Neural cell (in vitro differentiated cells): ENCODE results near the gene HOXA2. TPM values are rescaled to one million over a fixed set of nuclear protein-coding genes. Genes with fewer than 3 reads are reported as not detected.

ENCODE experiments used
- H2AFZ ChIP-seq: fragments of 200-600, 300-800 bp; sonication (generic), shearing (Covaris generic); 2 replicates; pipeline ENCODE4 v1.6.0; 2014; ENCODE audit warnings: low read depth, mild to moderate bottlenecking, antibody characterized with exemption, low read length, moderate library complexity
- H3F3A ChIP-seq: fragments of 200-600 bp; shearing (Covaris generic); 2 replicates; pipeline ENCODE4 v1.6.1; 2016; ENCODE audit warnings: mild to moderate bottlenecking, moderate library complexity, mixed read lengths, antibody characterized with exemption, low read length; ENCODE audit not compliant: insufficient read depth, poor library complexity, severe bottlenecking
- H3K27ac ChIP-seq: fragments of 200-600, 300-800 bp; sonication (generic), shearing (Covaris generic); 2 replicates; pipeline ENCODE4 v1.5.1; 2014; ENCODE audit warnings: mild to moderate bottlenecking, low read length, moderate library complexity
- H3K27me3 ChIP-seq: fragments of 300-800, 200-600 bp; sonication (generic), shearing (Covaris generic); 2 replicates; pipeline ENCODE4 v1.6.0; 2014; ENCODE audit warnings: mild to moderate bottlenecking, low read depth, low read length, moderate library complexity; ENCODE audit not compliant: insufficient read depth
- H3K36me3 ChIP-seq: fragments of 300-800, 200-600 bp; sonication (generic), shearing (Covaris generic); 2 replicates; pipeline ENCODE4 v1.5.1; 2014; ENCODE audit warnings: mild to moderate bottlenecking, antibody characterized with exemption, low read length, moderate library complexity; ENCODE audit not compliant: insufficient read depth
- H3K4me2 ChIP-seq: fragments of 300-800, 200-600 bp; sonication (generic), shearing (Covaris generic); 2 replicates; pipeline ENCODE4 v1.6.0; 2014; ENCODE audit warnings: mild to moderate bottlenecking, low read length
- H3K4me3 ChIP-seq: fragments of 300-800, 200-600 bp; sonication (generic), shearing (Covaris generic); 2 replicates; pipeline ENCODE4 v1.5.1; 2014; ENCODE audit warnings: mild to moderate bottlenecking, low read length, moderate library complexity
- H3K79me2 ChIP-seq: fragments of 200-600 bp; shearing (Covaris generic); replicated peaks from 2 replicates; pipeline ENCODE4 v1.6.0; 2014; ENCODE audit warnings: mild to moderate bottlenecking, low read length, moderate library complexity; ENCODE audit not compliant: insufficient read depth
- H3K9ac ChIP-seq: fragments of 300-800, 200-600 bp; sonication (generic), shearing (Covaris generic); 2 replicates; pipeline ENCODE4 v1.6.1; 2016; ENCODE audit warnings: mild to moderate bottlenecking, low read length, mixed read lengths
- H3K9me2 ChIP-seq: fragments of 200-600 bp; shearing (Covaris generic); 2 replicates; pipeline ENCODE4 v1.6.1; 2016; ENCODE audit warnings: mild to moderate bottlenecking, low read length, mixed read lengths; ENCODE audit not compliant: insufficient read depth
- H3K9me3 ChIP-seq: fragments of 200-600, 300-800 bp; sonication (generic), shearing (Covaris generic); 2 replicates; pipeline ENCODE4 v1.6.1; 2016; ENCODE audit warnings: mild to moderate bottlenecking, mixed run types, low read length, moderate library complexity, mixed read lengths
- H4K20me1 ChIP-seq: fragments of 200-600 bp; shearing (Covaris generic); 2 replicates; pipeline ENCODE4 v1.6.1; 2016; ENCODE audit warnings: mild to moderate bottlenecking, mixed run types; ENCODE audit not compliant: insufficient read depth
- CTCF ChIP-seq: fragments of 450-650 bp; IDR thresholded peaks from 2 replicates; pipeline ENCODE4 v1.5.1; 2014; ENCODE audit warnings: antibody characterized with exemption, mild to moderate bottlenecking, moderate library complexity; ENCODE audit not compliant: poor library complexity, severe bottlenecking
- EZH2 ChIP-seq: fragments of 200-600, 300-800 bp; shearing (Covaris generic), sonication (generic); IDR thresholded peaks from 2 replicates; pipeline ENCODE4 v1.6.1; 2014; ENCODE audit warnings: antibody characterized with exemption, low read length, borderline replicate concordance, mild to moderate bottlenecking; ENCODE audit not compliant: insufficient read depth, poor library complexity, severe bottlenecking
- MXI1 ChIP-seq: fragments of 450-650 bp; conservative IDR thresholded peaks from 2 replicates; pipeline ENCODE4 v1.6.1; 2014; ENCODE audit warnings: antibody characterized with exemption, mild to moderate bottlenecking; ENCODE audit not compliant: poor library complexity, severe bottlenecking
- POLR2AphosphoS5 ChIP-seq: IDR thresholded peaks from 2 replicates; pipeline ENCODE4 v1.6.1; 2012
- RAD21 ChIP-seq: fragments of 450-650 bp; conservative IDR thresholded peaks from 2 replicates; pipeline ENCODE4 v1.6.1; 2014; ENCODE audit warnings: antibody characterized with exemption, mild to moderate bottlenecking, moderate library complexity
- REST ChIP-seq: IDR thresholded peaks from 2 replicates; pipeline ENCODE4 v1.6.1; 2012; ENCODE audit warnings: borderline replicate concordance
- TAF1 ChIP-seq: IDR thresholded peaks from 2 replicates; pipeline ENCODE4 v1.6.1; 2012; ENCODE audit warnings: low read depth
- polyA plus RNA-seq: library from polyadenylated mRNA; depleted of rRNA; stranded (reverse); fragments of >200 nt; gene quantifications from 2 replicates; pipeline ENCODE4 v1.2.3, GENCODE V29; 2014

The HOXA2 gene
- polyA plus RNA-seq, 1 donor from 2014 or later = not detected

- H3K4me3 ChIP-seq = peak within 1 kb of the TSS; percentile 62
- no peaks in the 10 kb centered on the region for H3K9me2 ChIP-seq
- no peak within 1 kb of the TSS for H3K27ac ChIP-seq
- no peaks in the 10 kb centered on the region for H3F3A ChIP-seq
- no peaks in the 10 kb centered on the region for H3K79me2 ChIP-seq
- H3K9ac ChIP-seq = no peak within 1 kb of the TSS
- TF ChIP-seq POLR2AphosphoS5 = no peak
- peak; percentile 45 for TF ChIP-seq EZH2
- TF ChIP-seq MXI1 = no peak
- peaks cover 16% of the 10 kb centered on the region for H3K9me3 ChIP-seq
- no peak within 1 kb of the TSS for H2AFZ ChIP-seq
- H3K27me3 ChIP-seq = peaks cover 98% of the 10 kb centered on the region
- H4K20me1 ChIP-seq = no peaks in the 10 kb centered on the region
- H3K36me3 ChIP-seq = no peaks in the 10 kb centered on the region
- H3K4me2 ChIP-seq = no peak within 1 kb of the TSS
Measured at GRCh38 chr7:27130540-27131389, 28.3 kb upstream of the HOXA2 start, which contains the start of gene HOXA4. HOXA4 (minus strand) TSS chr7:27130757; CDS start chr7:27130733, 24 bp downstream.

GRCh38 chr7:27129729-27130539 is 27.5 kb upstream of the HOXA2 start:
- H3K27me3 ChIP-seq = peaks cover 98% of the 10 kb centered on the region
- no peak overlapping the region for H3K27ac ChIP-seq
- no peaks in the 10 kb centered on the region for H3K36me3 ChIP-seq
- no peak overlapping the region for H3K4me2 ChIP-seq
- no peak overlapping the region for H2AFZ ChIP-seq
- H4K20me1 ChIP-seq = no peaks in the 10 kb centered on the region
- peaks cover 16% of the 10 kb centered on the region for H3K9me3 ChIP-seq
- no peaks in the 10 kb centered on the region for H3F3A ChIP-seq
- TF ChIP-seq CTCF (no peak), POLR2AphosphoS5 (no peak), TAF1 (no peak), RAD21 (no peak), REST (no peak)
- no peak overlapping the region for H3K9ac ChIP-seq
- no peak overlapping the region for H3K4me3 ChIP-seq
- H3K79me2 ChIP-seq = no peaks in the 10 kb centered on the region
- H3K9me2 ChIP-seq = no peaks in the 10 kb centered on the region
